ENCODE results near the gene ARHGAP10. TPM values are rescaled to one million over a fixed set of nuclear protein-coding genes. Genes with fewer than 3 reads are reported as not detected.
"Not testable (repeated sequence)": the region's sequence is repeated elsewhere in the genome, so short reads cannot be mapped to it uniquely, and the experiment has no call there.

The ARHGAP10 gene
- total RNA-seq, 1 experiment from 2014 or later = 7.7 TPM

DNA sequence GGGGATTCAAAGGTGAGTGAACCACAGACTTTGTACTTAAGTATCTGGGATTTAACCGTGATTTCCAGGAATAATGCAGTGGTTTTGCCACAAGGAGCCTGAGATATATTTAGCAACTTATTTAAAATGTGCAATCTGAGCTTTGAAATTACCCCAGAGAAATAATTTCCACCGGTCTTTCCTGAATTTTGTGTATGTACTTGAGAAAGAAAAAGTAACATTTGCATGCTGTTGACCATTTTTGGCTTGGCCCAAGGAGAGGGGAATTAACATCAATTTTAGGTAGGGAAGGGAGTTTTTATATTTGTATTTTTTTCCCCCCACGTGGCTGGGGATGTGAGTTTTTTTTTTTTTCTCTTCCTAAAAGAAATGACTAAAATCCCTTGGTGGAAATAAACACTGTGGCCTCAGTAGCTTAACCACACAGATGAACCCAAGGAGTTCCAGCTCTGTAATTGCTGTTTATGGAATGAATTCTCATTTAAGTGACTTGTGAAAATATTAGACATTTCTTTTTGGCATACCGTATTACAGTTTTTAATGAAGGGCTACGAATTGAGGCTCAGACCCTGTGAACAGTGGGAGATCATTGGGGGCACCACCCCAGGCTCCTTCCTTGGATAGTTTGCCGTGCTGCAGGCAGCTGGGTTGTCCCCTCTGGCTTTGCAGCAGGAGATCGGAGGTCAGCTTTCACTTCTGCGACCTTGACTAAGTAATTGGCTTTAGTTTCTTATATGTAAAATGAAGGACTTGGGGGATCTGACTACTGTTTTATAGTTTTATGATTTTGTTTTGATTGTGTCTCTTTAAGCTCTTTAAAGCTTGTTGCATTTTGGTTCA, 116.1 kb downstream of the ARHGAP10 start:
- DNase-seq (ENCODE audit: low read depth) = no peak

DNA sequence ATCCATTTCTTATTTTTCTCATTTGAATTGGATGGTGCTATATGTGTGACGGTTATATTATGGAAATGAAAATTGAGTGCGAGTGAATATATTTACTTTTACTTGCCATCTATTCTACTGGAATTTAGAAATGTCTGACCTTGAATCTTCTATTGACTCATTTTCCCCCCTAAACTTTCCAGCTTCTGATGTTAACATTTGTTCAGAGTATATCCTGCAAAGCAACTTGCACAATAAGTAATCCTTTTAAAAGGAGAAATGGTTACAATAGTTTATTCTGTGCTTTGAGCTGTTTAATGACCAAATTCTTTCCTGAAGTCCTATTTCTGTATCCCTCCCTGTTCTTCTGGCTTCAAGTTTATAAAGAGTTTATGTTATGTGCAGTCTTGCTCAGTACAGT, 116.7 kb downstream of the ARHGAP10 start:
- DNase-seq (ENCODE audit: low read depth) = no peak

DNA sequence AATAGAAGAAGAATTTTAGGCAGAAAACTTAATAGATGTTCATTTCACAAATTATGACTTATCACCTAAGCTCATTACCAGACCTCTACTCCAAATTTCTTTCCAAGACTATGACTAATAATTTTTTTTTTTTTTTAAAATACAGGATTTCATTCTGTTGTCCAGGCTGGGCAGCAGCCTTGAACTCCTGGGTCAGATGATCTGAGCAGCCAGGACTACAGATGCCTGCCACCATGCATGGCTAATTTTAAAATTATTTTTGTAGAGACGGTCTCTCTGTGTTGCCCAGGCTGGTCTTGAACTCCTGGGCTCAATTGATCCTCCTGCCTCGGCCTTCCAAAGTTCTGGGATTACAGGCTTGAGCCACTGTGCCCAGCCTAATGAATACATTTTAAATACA, 119.2 kb downstream of the ARHGAP10 start:
- DNase-seq (ENCODE audit: low read depth) = no peak

DNA sequence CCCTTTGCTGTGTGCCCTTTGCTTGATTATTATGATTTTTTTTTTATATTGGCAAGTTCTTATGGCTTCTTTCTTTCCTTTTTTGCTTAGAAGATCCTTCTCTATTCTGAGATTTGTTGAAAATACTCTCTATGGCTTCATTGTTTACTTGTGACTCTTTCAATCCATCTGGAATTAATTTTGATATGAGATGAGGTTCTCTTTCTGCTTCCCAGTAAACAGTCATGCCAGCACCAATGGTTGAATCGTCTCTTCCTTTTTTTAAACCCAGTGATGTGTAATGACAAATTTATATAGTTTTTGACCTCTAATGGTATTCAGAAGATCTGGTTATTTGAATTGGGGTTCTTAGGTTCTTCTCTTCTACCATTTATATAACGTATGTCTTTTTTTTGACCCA, 121.8 kb downstream of the ARHGAP10 start:
- DNase-seq (ENCODE audit: low read depth) = no peak

GRCh38 chr4:147854154-147854553, 122.3 kb downstream of the ARHGAP10 start:
- no peak for DNase-seq (ENCODE audit: low read depth)

DNA sequence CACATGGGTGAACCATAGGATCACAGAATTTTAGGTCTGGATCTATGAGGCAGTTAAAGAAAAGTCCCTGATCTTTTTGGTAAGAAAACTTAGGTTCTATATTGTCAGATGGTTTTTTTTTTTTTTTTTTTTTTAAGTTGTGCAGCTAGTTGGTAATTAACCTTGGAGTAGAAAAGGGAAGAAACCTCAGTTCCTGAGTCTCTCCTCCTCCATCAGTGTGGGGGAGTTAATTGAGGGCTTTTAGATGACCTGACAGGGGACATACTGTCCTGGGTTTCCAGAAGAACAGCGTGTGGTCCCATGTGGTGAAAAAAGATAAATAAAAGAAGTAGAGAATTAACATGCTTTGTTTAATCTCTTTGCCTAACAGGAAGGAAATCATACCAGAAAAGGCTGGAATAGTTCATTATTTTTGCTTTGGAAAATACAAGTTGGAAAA, 123.7 kb downstream of the ARHGAP10 start:
- DNase-seq (ENCODE audit: low read depth) = no peak

GRCh38 chr4:147860960-147861359, 129.1 kb downstream of the ARHGAP10 start:
- DNase-seq (ENCODE audit: low read depth) = no peak

GRCh38 chr4:147862043-147862692, 130.3 kb downstream of the ARHGAP10 start:
- DNase-seq (ENCODE audit: low read depth) = no peak

- no peak for DNase-seq (ENCODE audit: low read depth)
Measured at GRCh38 chr4:147863111-147863747, 131.3 kb downstream of the ARHGAP10 start.

- no peak for DNase-seq (ENCODE audit: low read depth)
Measured at GRCh38 chr4:147863808-147864472, 132.1 kb downstream of the ARHGAP10 start.

- no peak for DNase-seq (ENCODE audit: low read depth)
Measured at GRCh38 chr4:147864607-147865006, 132.7 kb downstream of the ARHGAP10 start.

GRCh38 chr4:147865926-147866325, 134.0 kb downstream of the ARHGAP10 start:
- no peak for DNase-seq (ENCODE audit: low read depth)

- peak; percentile 68 for DNase-seq (ENCODE audit: low read depth)
Measured at GRCh38 chr4:147866532-147867271, 134.8 kb downstream of the ARHGAP10 start.

DNA sequence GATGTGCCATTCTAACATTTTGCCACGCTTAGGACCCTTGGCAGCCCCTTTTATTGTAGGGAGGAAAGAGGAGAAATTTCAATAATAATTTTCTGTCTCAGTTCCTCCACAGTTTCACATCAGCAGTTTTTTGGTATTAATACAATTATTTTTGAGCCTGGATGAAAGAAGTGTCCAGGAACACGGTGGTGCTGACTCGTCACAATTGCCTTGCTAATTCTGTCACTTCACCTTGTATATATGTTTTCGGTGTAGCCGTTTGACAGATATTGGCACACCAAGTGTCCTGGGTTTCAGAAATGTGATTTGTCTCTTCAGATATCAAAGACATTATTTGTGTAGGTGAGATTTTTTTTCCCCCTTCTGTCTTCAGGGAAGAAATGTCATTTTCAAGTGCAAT, 142.2 kb downstream of the ARHGAP10 start:
- no peak for DNase-seq (ENCODE audit: low read depth)

DNA sequence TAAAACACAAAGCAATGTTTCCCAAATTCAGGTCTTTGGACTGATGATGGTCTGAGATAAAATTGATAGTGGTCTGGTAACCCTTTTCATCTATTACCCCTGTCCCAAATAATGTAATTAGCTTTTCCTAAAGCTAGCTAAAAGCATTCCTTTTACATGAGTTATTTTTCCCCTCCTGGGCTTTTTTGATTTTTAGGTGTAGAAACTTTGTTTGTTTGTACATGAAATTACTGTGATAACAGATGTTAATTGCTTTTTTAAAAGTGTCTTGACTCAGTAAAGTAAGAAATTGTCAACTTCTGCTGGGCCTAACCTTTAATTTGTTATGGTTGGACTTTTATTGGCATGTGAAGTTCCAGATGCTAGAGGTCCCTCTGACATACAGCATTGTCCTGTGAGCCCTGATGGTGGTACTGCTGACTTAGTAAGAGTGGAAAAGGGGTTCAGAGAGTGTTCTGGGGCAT, 145.5 kb downstream of the ARHGAP10 start:
- no peak for DNase-seq (ENCODE audit: low read depth)

DNA sequence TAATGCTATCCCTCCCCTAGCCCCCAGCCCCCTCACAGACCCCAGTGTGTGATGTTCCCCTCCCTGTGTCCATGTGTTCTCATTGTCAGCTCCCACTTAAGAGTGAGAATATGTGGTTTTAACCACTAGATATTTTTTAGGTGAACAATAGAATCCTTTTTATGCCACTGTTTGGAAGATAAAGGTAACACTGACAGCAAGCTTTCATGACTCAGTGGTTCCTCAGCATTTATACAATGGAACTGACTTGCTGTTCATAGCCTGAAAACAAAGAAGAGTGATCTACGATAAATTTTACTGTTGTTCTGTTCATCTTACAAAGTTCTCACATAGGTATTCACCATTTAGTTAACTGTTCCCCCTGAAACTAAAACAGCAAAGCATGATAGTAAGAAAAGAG, 147.8 kb downstream of the ARHGAP10 start:
- no peak for DNase-seq (ENCODE audit: low read depth)

DNA sequence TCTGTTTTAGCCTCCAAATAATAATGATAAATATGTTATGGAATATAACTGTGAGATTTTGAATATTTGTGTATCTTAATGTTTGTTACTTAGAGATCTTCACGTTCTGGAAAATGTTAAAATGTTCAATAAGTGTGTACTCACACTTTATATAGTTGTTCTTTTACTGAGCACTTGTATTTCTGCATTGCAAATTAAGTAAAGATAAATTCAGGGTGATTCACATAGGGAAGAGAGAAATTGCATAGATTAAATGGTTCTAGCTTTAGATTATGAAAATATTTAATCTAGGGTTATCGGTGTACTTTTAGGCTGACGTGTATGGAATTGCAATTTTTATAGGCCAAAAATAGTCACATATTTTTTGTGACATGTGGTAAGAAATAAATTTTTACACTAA, 148.6 kb downstream of the ARHGAP10 start:
- no peak for DNase-seq (ENCODE audit: low read depth)

DNA sequence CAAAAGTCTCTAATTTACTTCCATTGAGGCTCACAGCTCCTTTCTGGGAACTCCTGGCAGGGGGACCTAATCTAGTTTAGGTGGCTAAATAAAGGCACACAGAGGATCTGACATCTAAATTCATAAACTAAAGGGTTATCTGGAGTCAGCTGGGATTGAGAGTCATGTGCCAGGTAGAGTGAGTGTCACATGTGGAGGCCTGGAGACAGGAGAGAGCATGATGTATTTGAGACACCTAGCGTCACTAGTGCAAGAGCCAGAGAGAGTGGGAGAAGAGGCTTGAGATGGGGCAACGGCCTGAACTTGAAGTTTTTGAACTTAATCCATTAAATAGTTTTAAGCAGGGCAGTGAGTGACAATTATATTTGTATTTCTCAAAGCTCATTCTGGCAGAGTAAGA, 152.6 kb downstream of the ARHGAP10 start:
- DNase-seq (ENCODE audit: low read depth) = no peak

GRCh38 chr4:147885216-147885615, 153.3 kb downstream of the ARHGAP10 start:
- DNase-seq (ENCODE audit: low read depth) = not testable (repeated sequence)

- DNase-seq (ENCODE audit: low read depth) = no peak
Measured at GRCh38 chr4:147891476-147892115, 159.7 kb downstream of the ARHGAP10 start.

DNA sequence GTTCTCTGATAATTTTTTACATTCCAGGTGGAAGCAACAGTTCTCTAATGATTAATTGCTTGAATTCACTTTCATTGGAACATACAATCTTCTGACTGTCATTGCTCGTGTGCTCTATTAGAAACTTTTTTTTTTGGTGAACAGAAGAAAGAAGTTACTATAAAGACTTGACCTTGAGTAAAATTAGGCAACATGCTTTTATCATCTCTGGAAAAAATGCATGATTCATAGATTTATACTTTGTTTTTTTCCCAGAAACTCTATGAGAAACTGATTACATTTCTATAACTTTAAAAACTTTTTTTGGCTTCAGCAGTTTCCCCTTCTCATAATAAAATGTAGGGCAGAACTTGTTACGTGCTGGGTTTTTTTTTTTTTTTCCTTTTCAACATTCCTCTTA, 167.6 kb downstream of the ARHGAP10 start:
- DNase-seq (ENCODE audit: low read depth) = no peak
